ENCODE measurements around the gene ITPR1. TPM values are rescaled to one million over a fixed set of nuclear protein-coding genes. Genes with fewer than 3 reads are reported as not detected.

Gene ITPR1
- total and polyA plus RNA-seq, 2 of the 4 experiments (the other 2 are of a cell fraction): 1.8 to 5.7 TPM

DNA sequence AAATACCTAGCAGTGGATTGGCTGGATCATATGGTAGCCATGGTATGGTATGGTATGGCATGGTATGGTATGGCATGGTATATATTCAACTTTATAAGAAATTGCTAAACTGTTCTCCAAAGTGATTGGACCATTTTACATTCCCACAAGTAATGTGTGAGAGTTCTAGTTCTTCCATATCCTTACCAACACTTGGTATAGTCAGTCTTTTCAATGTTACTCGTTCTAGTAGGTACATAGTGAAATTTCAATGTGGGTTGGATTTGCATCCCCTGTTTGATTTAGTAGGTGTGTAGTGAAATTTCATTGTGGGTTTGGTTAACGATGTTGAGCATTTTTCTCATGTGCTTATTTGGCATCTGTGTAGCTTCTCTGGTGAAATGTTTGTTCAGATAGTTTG lies 154.3 kb downstream of the ITPR1 start:
- no peak overlapping the region for H3K14ac ChIP-seq (replicated peaks; ENCODE audit: low read depth, low read length)
- no peak overlapping the region for H3K27ac ChIP-seq (ENCODE audit: insufficient read depth, low read length)
- no peak overlapping the region for H2BK120ac ChIP-seq (ENCODE audit: low read depth, low read length)
- no peak overlapping the region for H3K4me3 ChIP-seq (ENCODE audit: insufficient read depth, low read depth, low read length)
- H3K18ac ChIP-seq (ENCODE audit: low read depth, low read length): no peak overlapping the region
- intact Hi-C loops (cut with micrococcal nuclease): no loop called here
- H3K56ac ChIP-seq (ENCODE audit: extremely low read depth, insufficient read depth, low read length): no peak overlapping the region
- H4K8ac ChIP-seq (ENCODE audit: low read depth in 2 of 2, low read length in 2 of 2): no peak overlapping the region
- H2BK5ac ChIP-seq (ENCODE audit: low read depth, low read length, poor library complexity, severe bottlenecking): no peak overlapping the region
- no peaks in the 10 kb centered on the region for H3K36me3 ChIP-seq (ENCODE audit: control insufficient read depth, insufficient read depth, low read length)
- H3K23ac ChIP-seq (ENCODE audit: low read depth, low read length): no peak overlapping the region
- no peak overlapping the region for H3K9ac ChIP-seq (ENCODE audit: low read depth, low read length)
- no peak overlapping the region for H2BK15ac ChIP-seq (ENCODE audit: low read depth, low read length)
- dilution Hi-C loops (cut with HindIII; ENCODE audit: low sequenced_read_pairs, unreplicated experiment): no loop called here
- no TSS peak for BruUV-seq (replicated peaks)
- no peak for DNase-seq
- in situ Hi-C loops (cut with MboI; ENCODE audit: low sequenced_read_pairs): no loop called here
- CTCF ChIA-PET: no interaction called here
- no peak overlapping the region for H3K4ac ChIP-seq (ENCODE audit: low read depth, low read length)
- no peak overlapping the region for H4K5ac ChIP-seq (ENCODE audit: low read depth, low read length)
- H3K27me3 ChIP-seq (ENCODE audit: control insufficient read depth, insufficient read depth, low read length): no peaks in the 10 kb centered on the region
- H4K91ac ChIP-seq (ENCODE audit: insufficient read depth, low read depth, low read length): no peak overlapping the region
- H3K4me1 ChIP-seq (ENCODE audit: control insufficient read depth, insufficient read depth, low read length): peaks cover 2% of the 10 kb centered on the region
- H2AK5ac ChIP-seq (ENCODE audit: low read depth, low read length): no peak overlapping the region
- H2AK9ac ChIP-seq (replicated peaks; ENCODE audit: low read depth, low read length, poor library complexity): no peak overlapping the region
- no peak overlapping the region for H2BK20ac ChIP-seq (ENCODE audit: low read depth, low read length)
- POLR2A ChIA-PET (ENCODE audit: unreplicated experiment): no interaction called here
- ATAC-seq (ENCODE audit: low read depth): no peak
- H3K9me1 ChIP-seq (ENCODE audit: insufficient read depth, low read length): no peaks in the 10 kb centered on the region
- no peak for TF ChIP-seq RAD21 (IDR thresholded peaks at IDR 0.05; ENCODE audit: low read length)
- no peak for TF ChIP-seq RFX5 (IDR thresholded peaks at IDR 0.05; ENCODE audit: low read depth, low read length)
- no peak for TF ChIP-seq MXI1 (IDR thresholded peaks at IDR 0.05; ENCODE audit: borderline replicate concordance, low read depth, low read length)
- TF ChIP-seq MAFK (IDR thresholded peaks at IDR 0.05; ENCODE audit: low read depth, low read length): no peak
- TF ChIP-seq, protein P1, sequence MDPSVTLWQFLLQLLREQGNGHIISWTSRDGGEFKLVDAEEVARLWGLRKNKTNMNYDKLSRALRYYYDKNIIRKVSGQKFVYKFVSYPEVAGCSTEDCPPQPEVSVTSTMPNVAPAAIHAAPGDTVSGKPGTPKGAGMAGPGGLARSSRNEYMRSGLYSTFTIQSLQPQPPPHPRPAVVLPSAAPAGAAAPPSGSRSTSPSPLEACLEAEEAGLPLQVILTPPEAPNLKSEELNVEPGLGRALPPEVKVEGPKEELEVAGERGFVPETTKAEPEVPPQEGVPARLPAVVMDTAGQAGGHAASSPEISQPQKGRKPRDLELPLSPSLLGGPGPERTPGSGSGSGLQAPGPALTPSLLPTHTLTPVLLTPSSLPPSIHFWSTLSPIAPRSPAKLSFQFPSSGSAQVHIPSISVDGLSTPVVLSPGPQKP (IDR thresholded peaks at IDR 0.05; ENCODE audit: borderline replicate concordance, low read depth, low read length): no peak
- TF ChIP-seq POLR2A (IDR thresholded peaks at IDR 0.05; ENCODE audit: low read depth, low read length): no peak
- no peak for TF ChIP-seq CEBPB (IDR thresholded peaks at IDR 0.05; ENCODE audit: low read depth, low read length)
- TF ChIP-seq RCOR1 (IDR thresholded peaks at IDR 0.05; ENCODE audit: insufficient replicate concordance, low read length): no peak
- TF ChIP-seq, protein P2, sequence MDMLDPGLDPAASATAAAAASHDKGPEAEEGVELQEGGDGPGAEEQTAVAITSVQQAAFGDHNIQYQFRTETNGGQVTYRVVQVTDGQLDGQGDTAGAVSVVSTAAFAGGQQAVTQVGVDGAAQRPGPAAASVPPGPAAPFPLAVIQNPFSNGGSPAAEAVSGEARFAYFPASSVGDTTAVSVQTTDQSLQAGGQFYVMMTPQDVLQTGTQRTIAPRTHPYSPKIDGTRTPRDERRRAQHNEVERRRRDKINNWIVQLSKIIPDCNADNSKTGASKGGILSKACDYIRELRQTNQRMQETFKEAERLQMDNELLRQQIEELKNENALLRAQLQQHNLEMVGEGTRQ (IDR thresholded peaks at IDR 0.05; ENCODE audit: low read depth, low read length): no peak
- TF ChIP-seq CHD1 (IDR thresholded peaks at IDR 0.05; ENCODE audit: low read depth, low read length): no peak
- TF ChIP-seq, protein P3, sequence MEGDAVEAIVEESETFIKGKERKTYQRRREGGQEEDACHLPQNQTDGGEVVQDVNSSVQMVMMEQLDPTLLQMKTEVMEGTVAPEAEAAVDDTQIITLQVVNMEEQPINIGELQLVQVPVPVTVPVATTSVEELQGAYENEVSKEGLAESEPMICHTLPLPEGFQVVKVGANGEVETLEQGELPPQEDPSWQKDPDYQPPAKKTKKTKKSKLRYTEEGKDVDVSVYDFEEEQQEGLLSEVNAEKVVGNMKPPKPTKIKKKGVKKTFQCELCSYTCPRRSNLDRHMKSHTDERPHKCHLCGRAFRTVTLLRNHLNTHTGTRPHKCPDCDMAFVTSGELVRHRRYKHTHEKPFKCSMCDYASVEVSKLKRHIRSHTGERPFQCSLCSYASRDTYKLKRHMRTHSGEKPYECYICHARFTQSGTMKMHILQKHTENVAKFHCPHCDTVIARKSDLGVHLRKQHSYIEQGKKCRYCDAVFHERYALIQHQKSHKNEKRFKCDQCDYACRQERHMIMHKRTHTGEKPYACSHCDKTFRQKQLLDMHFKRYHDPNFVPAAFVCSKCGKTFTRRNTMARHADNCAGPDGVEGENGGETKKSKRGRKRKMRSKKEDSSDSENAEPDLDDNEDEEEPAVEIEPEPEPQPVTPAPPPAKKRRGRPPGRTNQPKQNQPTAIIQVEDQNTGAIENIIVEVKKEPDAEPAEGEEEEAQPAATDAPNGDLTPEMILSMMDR (conservative IDR thresholded peaks at IDR 0.05; ENCODE audit: low read depth, low read length): no peak
- no peak for TF ChIP-seq SMC3 (IDR thresholded peaks at IDR 0.05; ENCODE audit: low read depth, low read length)
- no peak for TF ChIP-seq NFE2L2 (IDR thresholded peaks at IDR 0.05; ENCODE audit: low read depth, low read length)
- TF ChIP-seq FOS (IDR thresholded peaks at IDR 0.05; ENCODE audit: low read depth, low read length): no peak
- no peak for TF ChIP-seq BHLHE40 (IDR thresholded peaks at IDR 0.05; ENCODE audit: low read depth, low read length)
- TF ChIP-seq MAZ (IDR thresholded peaks at IDR 0.05; ENCODE audit: borderline replicate concordance, low read depth, low read length): no peak
- H3K79me1 ChIP-seq (ENCODE audit: low read depth in 1 of 2, low read length in 2 of 2): no peaks in the 10 kb centered on the region
- no peaks in the 10 kb centered on the region for H3K9me3 ChIP-seq (ENCODE audit: control insufficient read depth, insufficient read depth, low read length)
- H3K4me2 ChIP-seq (ENCODE audit: low read depth, low read length): no peak overlapping the region
- no peak overlapping the region for H2AFZ ChIP-seq (replicated peaks; ENCODE audit: low read length, poor library complexity)
- no CpG with 5 or more reads among the region's 2 CpGs for WGBS, 2 experiments (ENCODE audit: extremely low coverage in 2 of 2, insufficient read length in 1 of 2)
- no peaks in the 10 kb centered on the region for H4K20me1 ChIP-seq (ENCODE audit: insufficient read depth, low read length)
